K562 (cell line): ENCODE results near the gene MKNK2. TPM values are rescaled to one million over a fixed set of nuclear protein-coding genes. Genes with fewer than 3 reads are reported as not detected.

Experiments used
- ARID1B ChIP-seq: fragments of 450-650 bp; IDR thresholded peaks from 2 replicates; pipeline ENCODE4 v1.6.1; 2016; ENCODE audit warnings: antibody characterized with exemption, mild to moderate bottlenecking, inconsistent platforms
- E2F3 ChIP-seq: fragments of 250-450 bp; sonication (Bioruptor Pico); IDR thresholded peaks from 2 replicates; pipeline ENCODE4 v1.4.0; 2020; ENCODE audit warnings: mild to moderate bottlenecking
- ERF ChIP-seq: fragments of 450-650 bp; formaldehyde crosslinking; IDR thresholded peaks from 2 replicates; pipeline ENCODE4 v1.4.0; 2020; ENCODE audit warnings: mild to moderate bottlenecking, mixed read lengths
- FIP1L1 ChIP-seq: fragments of 200-400 bp; formaldehyde crosslinking; IDR thresholded peaks from 2 replicates; pipeline ENCODE4 v1.6.1; 2018; ENCODE audit warnings: mild to moderate bottlenecking, low read depth, low read length; ENCODE audit not compliant: poor library complexity, severe bottlenecking
- HCFC1 ChIP-seq: IDR thresholded peaks from 2 replicates; pipeline ENCODE4 v1.6.1; 2012; ENCODE audit warnings: low read depth, low read length, improper control_type of control experiment
- KLF13 ChIP-seq: fragments of 450-650 bp; IDR thresholded peaks from 2 replicates; pipeline ENCODE4 v1.6.1; 2016; ENCODE audit warnings: missing genetic modification characterization, low read depth, mild to moderate bottlenecking, missing compliant biosample characterization, moderate library complexity, borderline replicate concordance
- KLF6 ChIP-seq: fragments of 250-450 bp; sonication (Bioruptor Pico); IDR thresholded peaks from 2 replicates; pipeline ENCODE4 v1.4.0; 2020; ENCODE audit warnings: mild to moderate bottlenecking, moderate library complexity, borderline replicate concordance
- LCOR ChIP-seq: sonication (generic); formaldehyde crosslinking; IDR thresholded peaks from 2 replicates; pipeline ENCODE4 v1.8.0; 2022; ENCODE audit warnings: mild to moderate bottlenecking, missing genetic modification reagents
- MCM7 ChIP-seq, 2 experiments: fragments of 450-650 bp; IDR thresholded peaks; 2 replicates each; pipeline ENCODE4 v1.6.1; 2016 to 2018
- NELFE ChIP-seq: IDR thresholded peaks from 2 replicates; pipeline ENCODE4 v1.6.1; 2011; ENCODE audit warnings: mild to moderate bottlenecking; ENCODE audit not compliant: insufficient read depth, insufficient read length
- NFE2 ChIP-seq: IDR thresholded peaks from 2 replicates; pipeline ENCODE4 v1.6.1; 2014; ENCODE audit warnings: antibody characterized with exemption, low read depth
- PHF21A ChIP-seq: fragments of 450-650 bp; IDR thresholded peaks from 2 replicates; pipeline ENCODE4 v1.6.1; 2017; ENCODE audit warnings: low read depth, borderline replicate concordance
- POU5F1 ChIP-seq: fragments of 150-350 bp; IDR thresholded peaks from 2 replicates; pipeline ENCODE4 v1.6.1; 2014; ENCODE audit warnings: borderline replicate concordance, low read length, low read depth, mild to moderate bottlenecking; ENCODE audit not compliant: partially characterized antibody
- SETDB1 ChIP-seq: IDR thresholded peaks from one replicate; pipeline ENCODE4 v1.6.1; 2012; ENCODE audit warnings: low read length, control low read depth, inconsistent platforms
- SMARCC2 ChIP-seq: fragments of 450-650 bp; IDR thresholded peaks from 2 replicates; pipeline ENCODE4 v1.6.1; 2017; ENCODE audit warnings: antibody characterized with exemption, moderate library complexity, mild to moderate bottlenecking, low read depth
- STAG1 ChIP-seq: sonication (generic); formaldehyde crosslinking; IDR thresholded peaks from 2 replicates; pipeline ENCODE4 v1.5.0; 2020; ENCODE audit warnings: missing genetic modification reagents, borderline replicate concordance
- SUPT5H ChIP-seq: fragments of 450-650 bp; IDR thresholded peaks from 2 replicates; pipeline ENCODE4 v1.6.1; 2016
- TARDBP ChIP-seq: fragments of 450-650 bp; IDR thresholded peaks from 2 replicates; pipeline ENCODE4 v1.6.1; 2016
- ZBTB17 ChIP-seq: fragments of 450-650 bp; formaldehyde crosslinking; IDR thresholded peaks from 2 replicates; pipeline ENCODE4 v1.4.0; 2020; ENCODE audit warnings: mild to moderate bottlenecking
- ZKSCAN3 ChIP-seq: fragments of 250-450 bp; sonication (Bioruptor Pico); IDR thresholded peaks from 2 replicates; pipeline ENCODE4 v1.4.0; 2020
- ZNF584 ChIP-seq: fragments of 200-800 bp; sonication (Bioruptor generic); IDR thresholded peaks from 2 replicates; pipeline ENCODE4 v1.6.1; 2016; ENCODE audit warnings: low read depth, mild to moderate bottlenecking, missing genetic modification characterization, missing compliant biosample characterization
- ZNF586 ChIP-seq: fragments of 450-650 bp; formaldehyde crosslinking; conservative IDR thresholded peaks from 2 replicates; pipeline ENCODE4 v1.4.0; 2020; ENCODE audit warnings: mild to moderate bottlenecking, moderate library complexity
- ZNF644 ChIP-seq: fragments of 200-800 bp; sonication (Bioruptor generic); IDR thresholded peaks from 2 replicates; pipeline ENCODE4 v1.6.1; 2016; ENCODE audit warnings: low read depth, missing genetic modification characterization, missing compliant biosample characterization
- ZSCAN32 ChIP-seq: fragments of 450-650 bp; formaldehyde crosslinking; IDR thresholded peaks from 2 replicates; pipeline ENCODE4 v1.4.0; 2020; ENCODE audit warnings: mild to moderate bottlenecking, moderate library complexity
- polyA plus RNA-seq, 8 experiments: library from polyadenylated mRNA; depleted of rRNA in 4 of 8; stranded (reverse) in 5 of 8; unstranded in 3 of 8; fragments of >200 nt; fragmentation: Nextera tagmentation in 2 of 8; fragmentation: Illumina TruSeq in 1 of 8; extraction: Ambion mirVana in 2 of 8; extraction: Trizol in 1 of 8; gene quantifications; 2 replicates each; pipeline versions ENCODE4 v1.2.1 to v1.2.3, GENCODE V29; 2011 to 2014; ENCODE audit warnings: inconsistent platforms in 1 of 8, missing spikeins in 1 of 8
- total RNA-seq, 7 experiments: library from RNA; depleted of rRNA in 6 of 7; stranded (reverse); fragments of >200 nt in 6 of 7; fragmentation: Illumina TruSeq in 2 of 7; extraction: Trizol in 2 of 7; gene quantifications; 2 replicates each; pipeline versions ENCODE4 v1.2.1 to v1.2.3, GENCODE V29; 2011 to 2021; ENCODE audit warnings: low replicate concordance in 1 of 7
- TF ChIP-seq, protein P1 (sequence below): fragments of 450-650 bp; formaldehyde crosslinking; IDR thresholded peaks from 2 replicates; pipeline ENCODE4 v1.4.0; 2022; ENCODE audit warnings: missing genetic modification characterization
- TF ChIP-seq, protein P2 (sequence below): fragments of 450-650 bp; formaldehyde crosslinking; IDR thresholded peaks from 2 replicates; pipeline ENCODE4 v1.4.0; 2022; ENCODE audit warnings: mild to moderate bottlenecking, moderate library complexity
- TF ChIP-seq, protein P3 (sequence below), 2 experiments: fragments of 450-650 bp; conservative IDR thresholded peaks; 2 replicates each; pipeline ENCODE4 v1.6.1; 2017; ENCODE audit warnings: mild to moderate bottlenecking in 2 of 2, moderate library complexity in 2 of 2

Gene MKNK2
- total and polyA plus RNA-seq, 9 of the 15 experiments (the other 6 are each of a cell fraction or from before 2014, with no cell fraction given), result 5.1 to 191 (median 51.9) TPM

DNA sequence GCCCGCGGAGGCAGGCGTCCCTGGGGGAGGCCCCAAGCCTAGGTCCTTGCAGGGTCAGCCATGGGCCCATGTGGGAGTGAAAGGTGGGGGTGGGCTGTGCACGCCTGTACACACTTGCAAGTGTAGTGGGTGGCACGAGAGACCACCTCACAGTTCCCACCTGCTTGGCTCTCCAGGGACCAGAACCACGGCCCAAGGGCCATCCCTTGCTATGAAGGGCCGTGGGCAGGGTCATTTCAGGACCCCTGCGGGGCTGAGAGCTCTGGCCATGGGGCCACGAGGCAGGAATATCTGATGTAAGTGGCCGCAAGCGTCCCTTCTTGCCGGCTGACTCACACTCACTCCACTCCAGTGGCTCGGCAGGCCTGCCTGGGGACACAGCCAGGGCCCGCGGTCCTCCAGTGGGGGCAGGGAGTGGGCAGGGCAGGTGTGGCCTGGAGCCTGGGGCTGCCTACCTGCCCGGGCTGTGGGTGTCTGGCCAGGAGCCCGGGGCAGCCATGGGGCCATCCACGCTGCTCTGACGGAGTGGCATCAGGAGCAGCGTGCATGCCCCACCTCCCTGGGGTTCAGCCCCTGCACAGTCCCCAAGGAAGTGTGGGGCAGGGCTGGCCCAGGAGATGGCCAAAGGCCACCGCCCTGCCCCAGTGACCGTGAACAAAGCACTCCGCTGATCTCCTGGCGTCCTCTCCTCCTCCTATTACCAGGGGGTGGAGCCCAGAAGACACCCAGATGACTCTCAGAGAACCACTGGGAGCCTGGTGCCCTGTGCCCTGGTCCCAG, 8.6 kb upstream of the MKNK2 start (continued):
- TF ChIP-seq ZSCAN32 (CRISPR knock-in tag) (peak; percentile 97), KLF6 (CRISPR knock-in tag) (peak; percentile 89), ZBTB17 (CRISPR knock-in tag) (peak; percentile 90), SMARCC2 (peak; percentile 70), ZNF644 (tag) (peak; percentile 96), LCOR (CRISPR knock-in tag) (peak; percentile 79), SUPT5H (peak; percentile 71; the same call in 1 of the 2 replicates), FIP1L1 (peak; percentile 82), MCM7 (IDR thresholded peaks at IDR 0.05) (no peak), E2F3 (peak; percentile 38), ZNF584 (CRISPR knock-in tag) (peak; percentile 95), PHF21A (peak; percentile 62; the same call in 1 of the 2 replicates), TARDBP (peak; percentile 56), NELFE (no peak), KLF13 (tag) (peak; percentile 62), ZNF586 (CRISPR knock-in tag) (peak; percentile 98), NFE2 (peak; percentile 14; the same call in 1 of the 2 replicates), ERF (CRISPR knock-in tag) (peak; percentile 88), POU5F1 (no peak), ARID1B (peak; percentile 80; the same call in 1 of the 2 replicates), SETDB1 (no peak), STAG1 (peak; percentile 36; the same call in 1 of the 2 replicates), HCFC1 (peak; percentile 50), ZKSCAN3 (CRISPR knock-in tag) (no peak)
- TF ChIP-seq, protein P1, sequence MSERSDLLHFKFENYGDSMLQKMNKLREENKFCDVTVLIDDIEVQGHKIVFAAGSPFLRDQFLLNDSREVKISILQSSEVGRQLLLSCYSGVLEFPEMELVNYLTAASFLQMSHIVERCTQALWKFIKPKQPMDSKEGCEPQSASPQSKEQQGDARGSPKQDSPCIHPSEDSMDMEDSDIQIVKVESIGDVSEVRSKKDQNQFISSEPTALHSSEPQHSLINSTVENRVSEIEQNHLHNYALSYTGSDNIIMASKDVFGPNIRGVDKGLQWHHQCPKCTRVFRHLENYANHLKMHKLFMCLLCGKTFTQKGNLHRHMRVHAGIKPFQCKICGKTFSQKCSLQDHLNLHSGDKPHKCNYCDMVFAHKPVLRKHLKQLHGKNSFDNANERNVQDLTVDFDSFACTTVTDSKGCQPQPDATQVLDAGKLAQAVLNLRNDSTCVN (CRISPR knock-in tag), result 0 out of 2 replicates have a peak, but pooled peaks have one; percentile 2
- TF ChIP-seq, protein P2, sequence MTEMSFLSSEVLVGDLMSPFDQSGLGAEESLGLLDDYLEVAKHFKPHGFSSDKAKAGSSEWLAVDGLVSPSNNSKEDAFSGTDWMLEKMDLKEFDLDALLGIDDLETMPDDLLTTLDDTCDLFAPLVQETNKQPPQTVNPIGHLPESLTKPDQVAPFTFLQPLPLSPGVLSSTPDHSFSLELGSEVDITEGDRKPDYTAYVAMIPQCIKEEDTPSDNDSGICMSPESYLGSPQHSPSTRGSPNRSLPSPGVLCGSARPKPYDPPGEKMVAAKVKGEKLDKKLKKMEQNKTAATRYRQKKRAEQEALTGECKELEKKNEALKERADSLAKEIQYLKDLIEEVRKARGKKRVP (CRISPR knock-in tag), result peak; percentile 100
- TF ChIP-seq, protein P3, sequence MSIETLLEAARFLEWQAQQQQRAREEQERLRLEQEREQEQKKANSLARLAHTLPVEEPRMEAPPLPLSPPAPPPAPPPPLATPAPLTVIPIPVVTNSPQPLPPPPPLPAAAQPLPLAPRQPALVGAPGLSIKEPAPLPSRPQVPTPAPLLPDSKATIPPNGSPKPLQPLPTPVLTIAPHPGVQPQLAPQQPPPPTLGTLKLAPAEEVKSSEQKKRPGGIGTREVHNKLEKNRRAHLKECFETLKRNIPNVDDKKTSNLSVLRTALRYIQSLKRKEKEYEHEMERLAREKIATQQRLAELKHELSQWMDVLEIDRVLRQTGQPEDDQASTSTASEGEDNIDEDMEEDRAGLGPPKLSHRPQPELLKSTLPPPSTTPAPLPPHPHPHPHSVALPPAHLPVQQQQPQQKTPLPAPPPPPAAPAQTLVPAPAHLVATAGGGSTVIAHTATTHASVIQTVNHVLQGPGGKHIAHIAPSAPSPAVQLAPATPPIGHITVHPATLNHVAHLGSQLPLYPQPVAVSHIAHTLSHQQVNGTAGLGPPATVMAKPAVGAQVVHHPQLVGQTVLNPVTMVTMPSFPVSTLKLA (conservative IDR thresholded peaks at IDR 0.05), result peak; percentile 78 to 85
